MM.1S (cell line): ENCODE measurements around the gene CDX4.
"Not testable (repeated sequence)": the region's sequence is repeated elsewhere in the genome, so short reads cannot be mapped to it uniquely, and the experiment has no call there.

Source experiments
- DNase-seq: peaks from one replicate; pipeline ENCODE4 v3.0.0-alpha.2; 2015
- H2AFZ ChIP-seq: fragments of 300-600 bp; sonication (generic); 2 replicates; pipeline ENCODE4 v1.6.0; 2016; ENCODE audit warnings: antibody characterized with exemption, low read length
- H3F3A ChIP-seq: fragments of 300-600 bp; sonication (generic); 2 replicates; pipeline ENCODE4 v1.6.1; 2016; ENCODE audit warnings: mild to moderate bottlenecking, antibody characterized with exemption, low read length, moderate library complexity, mixed read lengths; ENCODE audit not compliant: insufficient read depth
- H3K27ac ChIP-seq: fragments of 300-600 bp; sonication (generic); 2 replicates; pipeline ENCODE4 v1.5.1; 2016; ENCODE audit warnings: mild to moderate bottlenecking, low read length
- H3K27me3 ChIP-seq: fragments of 300-600 bp; sonication (generic); replicated peaks from 2 replicates; pipeline ENCODE4 v1.6.0; 2016; ENCODE audit warnings: low read length; ENCODE audit not compliant: insufficient read depth
- H3K36me3 ChIP-seq: fragments of 300-600 bp; sonication (generic); replicated peaks from 2 replicates; pipeline ENCODE4 v1.6.1; 2016; ENCODE audit warnings: mild to moderate bottlenecking, low read length, mixed read lengths; ENCODE audit not compliant: insufficient read depth
- H3K4me1 ChIP-seq: fragments of 300-600 bp; sonication (generic); 2 replicates; pipeline ENCODE4 v1.6.1; 2016; ENCODE audit warnings: low read length, mixed read lengths
- H3K4me2 ChIP-seq: fragments of 300-600 bp; sonication (generic); 2 replicates; pipeline ENCODE4 v1.6.0; 2016; ENCODE audit warnings: low read depth, low read length
- H3K4me3 ChIP-seq: fragments of 300-600 bp; sonication (generic); 2 replicates; pipeline ENCODE4 v1.5.1; 2016; ENCODE audit warnings: low read length, mixed read lengths
- H3K79me2 ChIP-seq: fragments of 300-600 bp; sonication (generic); 2 replicates; pipeline ENCODE4 v1.6.1; 2016; ENCODE audit warnings: mixed run types, low read length, mixed read lengths
- H3K9ac ChIP-seq: fragments of 300-600 bp; sonication (generic); 2 replicates; pipeline ENCODE4 v1.6.1; 2016; ENCODE audit warnings: low read length, mixed read lengths
- H3K9me2 ChIP-seq: fragments of 300-600 bp; sonication (generic); replicated peaks from 2 replicates; pipeline ENCODE4 v1.6.1; 2016; ENCODE audit warnings: mild to moderate bottlenecking, low read length, mixed read lengths; ENCODE audit not compliant: insufficient read depth
- H3K9me3 ChIP-seq: fragments of 300-600 bp; sonication (generic); replicated peaks from 2 replicates; pipeline ENCODE4 v1.6.1; 2016; ENCODE audit warnings: mild to moderate bottlenecking, low read length, mixed read lengths; ENCODE audit not compliant: insufficient read depth
- H4K20me1 ChIP-seq: fragments of 300-600 bp; sonication (generic); 2 replicates; pipeline ENCODE4 v1.6.1; 2016; ENCODE audit warnings: mild to moderate bottlenecking, low read length, moderate library complexity, mixed read lengths; ENCODE audit not compliant: insufficient read depth
- CTCF ChIP-seq: fragments of 300-600 bp; sonication (generic); IDR thresholded peaks from 2 replicates; pipeline ENCODE4 v1.5.1; 2016; ENCODE audit warnings: antibody characterized with exemption, low read length, mixed read lengths
- EZH2 ChIP-seq: fragments of 300-600 bp; sonication (generic); optimal IDR thresholded peaks from 2 replicates; pipeline ENCODE3; 2017; ENCODE audit warnings: low read depth, mild to moderate bottlenecking, antibody characterized with exemption, low read length, mixed read lengths
- EZH2phosphoT487 ChIP-seq: fragments of 300-600 bp; sonication (generic); IDR thresholded peaks from 2 replicates; pipeline ENCODE4 v1.6.1; 2018; ENCODE audit warnings: antibody characterized with exemption, low read length

CDX4 gene

GRCh38 chrX:73478961-73479360 lies 32.1 kb downstream of the CDX4 start:
- TF ChIP-seq CTCF = no peak
- no peak for TF ChIP-seq EZH2phosphoT487
- no peak for TF ChIP-seq EZH2
- H3K27me3 ChIP-seq = no peaks in the 10 kb centered on the region
- H3F3A ChIP-seq = no peaks in the 10 kb centered on the region
- H3K79me2 ChIP-seq = no peaks in the 10 kb centered on the region
- no peaks in the 10 kb centered on the region for H3K9me2 ChIP-seq
- no peaks in the 10 kb centered on the region for H3K9me3 ChIP-seq
- no peak overlapping the region for H2AFZ ChIP-seq
- H3K36me3 ChIP-seq = no peaks in the 10 kb centered on the region
- no peak overlapping the region for H3K27ac ChIP-seq
- no peaks in the 10 kb centered on the region for H3K4me1 ChIP-seq
- no peak overlapping the region for H3K4me3 ChIP-seq
- no peak overlapping the region for H3K9ac ChIP-seq
- no peaks in the 10 kb centered on the region for H4K20me1 ChIP-seq
- H3K4me2 ChIP-seq = no peak overlapping the region
- peak; percentile 16 for DNase-seq

GRCh38 chrX:73481521-73481920 lies 34.7 kb downstream of the CDX4 start:
- H3K27me3 ChIP-seq = no peaks in the 10 kb centered on the region
- no peak overlapping the region for H3K4me2 ChIP-seq
- no peak for DNase-seq
- no peaks in the 10 kb centered on the region for H4K20me1 ChIP-seq
- no peaks in the 10 kb centered on the region for H3K79me2 ChIP-seq
- TF ChIP-seq EZH2 = no peak
- TF ChIP-seq EZH2phosphoT487 = no peak
- no peak for TF ChIP-seq CTCF
- H3K4me1 ChIP-seq = no peaks in the 10 kb centered on the region
- H3F3A ChIP-seq = no peaks in the 10 kb centered on the region
- H3K36me3 ChIP-seq = no peaks in the 10 kb centered on the region
- H2AFZ ChIP-seq = no peak overlapping the region
- H3K4me3 ChIP-seq = no peak overlapping the region
- H3K9me3 ChIP-seq = no peaks in the 10 kb centered on the region
- H3K9ac ChIP-seq = no peak overlapping the region
- no peak overlapping the region for H3K27ac ChIP-seq
- H3K9me2 ChIP-seq = no peaks in the 10 kb centered on the region

GRCh38 chrX:73490661-73491060 lies 43.8 kb downstream of the CDX4 start:
- no peaks in the 10 kb centered on the region for H3K4me1 ChIP-seq
- no peak overlapping the region for H3K9ac ChIP-seq
- H3K4me2 ChIP-seq = no peak overlapping the region
- no peaks in the 10 kb centered on the region for H3K27me3 ChIP-seq
- no peak overlapping the region for H3K27ac ChIP-seq
- no peaks in the 10 kb centered on the region for H3K79me2 ChIP-seq
- H4K20me1 ChIP-seq = no peaks in the 10 kb centered on the region
- no peak overlapping the region for H3K4me3 ChIP-seq
- no peak for TF ChIP-seq EZH2phosphoT487
- TF ChIP-seq CTCF = no peak
- TF ChIP-seq EZH2 = no peak
- no peak overlapping the region for H2AFZ ChIP-seq
- no peaks in the 10 kb centered on the region for H3K9me3 ChIP-seq
- no peaks in the 10 kb centered on the region for H3K36me3 ChIP-seq
- DNase-seq = no peak
- H3K9me2 ChIP-seq = no peaks in the 10 kb centered on the region
- H3F3A ChIP-seq = no peaks in the 10 kb centered on the region

GRCh38 chrX:73492178-73492577 lies 45.3 kb downstream of the CDX4 start:
- not testable (repeated sequence) for H3K4me2 ChIP-seq, H3K9me2 ChIP-seq, H3K27ac ChIP-seq, H3K4me1 ChIP-seq, H3K9me3 ChIP-seq, H2AFZ ChIP-seq, H3K79me2 ChIP-seq, H3K4me3 ChIP-seq, H3F3A ChIP-seq, H3K36me3 ChIP-seq, H4K20me1 ChIP-seq, DNase-seq, H3K9ac ChIP-seq, H3K27me3 ChIP-seq
